ENCODE measurements around the gene KIN.

The KIN gene, protein sequence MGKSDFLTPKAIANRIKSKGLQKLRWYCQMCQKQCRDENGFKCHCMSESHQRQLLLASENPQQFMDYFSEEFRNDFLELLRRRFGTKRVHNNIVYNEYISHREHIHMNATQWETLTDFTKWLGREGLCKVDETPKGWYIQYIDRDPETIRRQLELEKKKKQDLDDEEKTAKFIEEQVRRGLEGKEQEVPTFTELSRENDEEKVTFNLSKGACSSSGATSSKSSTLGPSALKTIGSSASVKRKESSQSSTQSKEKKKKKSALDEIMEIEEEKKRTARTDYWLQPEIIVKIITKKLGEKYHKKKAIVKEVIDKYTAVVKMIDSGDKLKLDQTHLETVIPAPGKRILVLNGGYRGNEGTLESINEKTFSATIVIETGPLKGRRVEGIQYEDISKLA

DNA sequence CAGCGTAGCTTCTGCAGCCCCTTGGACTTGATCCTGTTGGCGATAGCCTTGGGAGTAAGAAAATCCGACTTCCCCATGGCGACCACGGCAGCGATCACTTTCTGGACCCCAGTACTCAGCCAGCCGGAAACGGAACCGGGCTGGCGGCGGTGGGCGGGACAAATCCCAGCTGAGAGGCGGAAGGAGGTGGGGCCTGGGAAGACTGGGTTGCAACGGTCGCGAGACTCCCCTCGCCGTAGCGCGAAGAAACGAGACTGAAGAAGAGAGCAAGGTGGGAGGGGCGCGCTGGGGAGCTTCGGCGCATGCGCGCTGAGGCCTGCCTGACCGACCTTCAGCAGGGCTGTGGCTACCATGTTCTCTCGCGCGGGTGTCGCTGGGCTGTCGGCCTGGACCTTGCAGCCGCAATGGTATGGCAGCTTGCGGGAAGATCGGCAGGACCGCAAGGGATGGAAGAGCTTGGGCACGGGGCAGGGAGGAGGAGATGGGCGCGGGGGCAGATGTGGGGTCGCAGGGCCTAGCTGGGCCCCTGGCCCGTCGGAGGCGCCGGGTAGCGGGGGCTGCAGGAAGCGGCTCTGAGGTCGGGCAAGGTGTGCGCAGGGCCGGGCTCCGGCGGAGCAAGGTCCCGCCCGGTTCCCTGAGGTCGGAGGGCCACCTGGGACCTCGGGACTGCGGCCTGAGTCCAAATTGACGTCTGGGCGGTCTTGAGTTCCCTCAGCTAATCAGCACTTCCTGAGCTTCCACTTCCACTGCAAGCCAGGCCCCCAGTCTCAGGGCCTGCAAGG, at the start of gene KIN, which contains the start of gene ATP5F1C:
Gene KIN (minus strand): TSS at position 137 of the 782 bp plus-strand sequence. CDS start 60 bp downstream, at position 77.
Gene ATP5F1C (plus strand): TSS at position 321 of the 782 bp plus-strand sequence. CDS start 31 bp downstream, at position 352.
- peak within 1 kb of the TSS; percentile 98 for H3K4me3 ChIP-seq (ENCODE audit: low read length)
- peak; percentile 83 for DNase-seq (ENCODE audit: low read depth)
- TF ChIP-seq, protein P1, sequence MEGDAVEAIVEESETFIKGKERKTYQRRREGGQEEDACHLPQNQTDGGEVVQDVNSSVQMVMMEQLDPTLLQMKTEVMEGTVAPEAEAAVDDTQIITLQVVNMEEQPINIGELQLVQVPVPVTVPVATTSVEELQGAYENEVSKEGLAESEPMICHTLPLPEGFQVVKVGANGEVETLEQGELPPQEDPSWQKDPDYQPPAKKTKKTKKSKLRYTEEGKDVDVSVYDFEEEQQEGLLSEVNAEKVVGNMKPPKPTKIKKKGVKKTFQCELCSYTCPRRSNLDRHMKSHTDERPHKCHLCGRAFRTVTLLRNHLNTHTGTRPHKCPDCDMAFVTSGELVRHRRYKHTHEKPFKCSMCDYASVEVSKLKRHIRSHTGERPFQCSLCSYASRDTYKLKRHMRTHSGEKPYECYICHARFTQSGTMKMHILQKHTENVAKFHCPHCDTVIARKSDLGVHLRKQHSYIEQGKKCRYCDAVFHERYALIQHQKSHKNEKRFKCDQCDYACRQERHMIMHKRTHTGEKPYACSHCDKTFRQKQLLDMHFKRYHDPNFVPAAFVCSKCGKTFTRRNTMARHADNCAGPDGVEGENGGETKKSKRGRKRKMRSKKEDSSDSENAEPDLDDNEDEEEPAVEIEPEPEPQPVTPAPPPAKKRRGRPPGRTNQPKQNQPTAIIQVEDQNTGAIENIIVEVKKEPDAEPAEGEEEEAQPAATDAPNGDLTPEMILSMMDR (conservative IDR thresholded peaks at IDR 0.05; ENCODE audit: low read depth, low read length), result no peak

DNA sequence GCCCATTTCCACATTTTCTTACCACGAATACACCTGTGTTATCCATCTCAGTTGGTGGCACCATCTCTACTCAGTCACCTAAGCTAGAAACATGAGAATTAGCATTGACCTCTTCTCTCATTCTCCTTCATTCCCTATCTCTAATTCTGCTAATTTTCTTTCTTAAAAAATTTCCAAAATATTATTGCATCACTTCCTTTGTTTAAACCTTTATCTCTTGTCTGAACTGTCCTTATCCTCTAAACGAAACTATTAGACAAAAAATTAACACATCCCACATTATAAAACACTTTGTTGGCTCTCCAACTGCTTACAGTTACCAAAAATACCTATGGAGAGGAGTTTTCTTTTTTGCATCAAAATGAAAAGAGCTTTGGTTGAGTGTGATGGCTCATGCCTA, 48.8 kb upstream of the KIN start:
- H3K4me3 ChIP-seq (ENCODE audit: low read length), result no peak overlapping the region
- no peak for DNase-seq (ENCODE audit: low read depth)
- TF ChIP-seq, protein P1 (conservative IDR thresholded peaks at IDR 0.05; ENCODE audit: low read depth, low read length), result no peak

DNA sequence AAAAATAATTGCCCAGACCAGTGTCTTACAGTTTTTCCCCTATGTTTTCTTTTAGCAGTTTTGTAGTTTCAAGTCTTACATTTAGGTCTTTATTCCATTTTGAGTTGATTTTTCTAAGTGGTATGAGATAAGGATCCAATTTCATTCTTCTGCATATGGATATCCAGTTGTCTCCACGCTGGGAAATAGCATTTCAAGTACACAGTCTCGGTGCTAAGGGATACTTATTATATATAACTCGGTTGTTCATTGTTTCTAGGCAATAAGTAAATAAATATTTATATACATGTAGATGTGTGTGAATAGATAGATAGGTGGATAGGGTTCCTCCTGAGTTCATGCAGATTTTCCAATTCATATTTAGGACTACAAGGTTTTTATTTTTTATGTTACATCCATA, 46.5 kb upstream of the KIN start:
- TF ChIP-seq, protein P1 (conservative IDR thresholded peaks at IDR 0.05; ENCODE audit: low read depth, low read length), result no peak
- no peak for DNase-seq (ENCODE audit: low read depth)
- no peak overlapping the region for H3K4me3 ChIP-seq (ENCODE audit: low read length)

DNA sequence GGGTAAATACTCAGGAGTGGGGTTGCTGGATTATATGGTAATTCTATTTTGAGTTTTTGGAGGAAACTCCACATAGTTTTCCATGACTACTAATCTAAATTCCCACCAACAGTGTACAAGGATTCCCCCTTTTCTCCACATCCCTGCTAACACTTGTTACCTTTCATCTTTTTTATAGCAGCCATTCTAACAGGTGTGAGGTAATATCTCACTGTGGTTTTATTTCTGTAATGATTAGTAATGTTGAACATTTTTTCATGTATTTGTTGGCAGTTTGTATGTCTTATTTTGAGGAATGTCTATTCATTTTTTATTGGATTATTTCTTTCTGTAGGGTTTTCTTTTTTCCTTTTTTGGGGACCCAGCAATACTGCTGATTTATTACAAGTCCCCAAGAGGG, 45.4 kb upstream of the KIN start:
- TF ChIP-seq, protein P1 (conservative IDR thresholded peaks at IDR 0.05; ENCODE audit: low read depth, low read length), result no peak
- no peak for DNase-seq (ENCODE audit: low read depth)
- no peak overlapping the region for H3K4me3 ChIP-seq (ENCODE audit: low read length)

DNA sequence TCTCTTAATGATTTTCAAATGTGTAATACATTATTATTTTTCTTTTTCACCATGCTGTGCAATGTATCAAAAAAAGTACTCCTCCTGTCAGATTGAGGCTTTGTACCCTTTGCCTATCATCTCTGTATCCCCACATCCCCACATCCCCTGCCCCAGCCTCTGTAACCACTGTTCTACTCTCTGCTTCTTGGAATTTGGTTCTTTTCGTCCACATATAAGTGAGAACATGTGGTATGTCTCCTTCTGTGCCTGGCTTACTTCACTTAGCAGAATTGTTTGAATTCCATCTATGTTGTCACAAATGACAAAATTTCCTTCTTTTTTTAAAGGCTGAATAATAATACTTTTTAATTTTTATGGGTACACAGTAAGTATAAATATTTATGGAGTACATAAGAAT, 44.3 kb upstream of the KIN start:
- no peak for DNase-seq (ENCODE audit: low read depth)
- TF ChIP-seq, protein P1 (conservative IDR thresholded peaks at IDR 0.05; ENCODE audit: low read depth, low read length), result no peak

DNA sequence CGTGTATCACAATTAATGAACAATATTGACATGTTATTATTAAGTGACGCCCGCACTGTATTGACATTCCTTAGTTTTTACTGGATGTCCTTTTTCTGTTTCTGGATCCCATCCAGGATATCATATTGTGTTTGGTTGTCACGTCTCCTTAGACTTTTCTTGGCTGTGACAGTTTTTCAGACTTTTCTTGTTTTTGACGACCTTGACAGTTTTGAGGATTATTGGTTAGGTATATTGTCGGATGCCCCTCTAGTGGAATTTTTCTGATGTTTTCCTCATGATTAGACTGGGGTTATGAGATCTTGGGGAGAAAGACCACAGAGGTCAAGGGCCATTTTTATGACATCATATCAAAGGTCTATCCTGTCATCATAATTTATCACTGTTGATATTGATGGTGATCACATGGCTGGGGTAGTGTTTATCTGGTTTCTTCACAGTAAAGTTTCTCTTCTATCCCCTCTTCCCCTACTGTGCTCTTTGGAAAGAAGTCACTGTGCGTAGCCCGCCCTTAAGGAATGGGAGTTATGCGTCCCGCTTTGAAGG, 41.6 kb upstream of the KIN start:
- H3K4me3 ChIP-seq (ENCODE audit: low read length), result no peak overlapping the region

More for the DNA sequence above, 44.3 kb upstream of the KIN start:
- H3K4me3 ChIP-seq (ENCODE audit: low read length), result no peak overlapping the region

More for the DNA sequence above, 41.6 kb upstream of the KIN start:
- no peak for DNase-seq (ENCODE audit: low read depth)
- TF ChIP-seq, protein P1 (conservative IDR thresholded peaks at IDR 0.05; ENCODE audit: low read depth, low read length), result no peak
